Measurements from ENCODE around the gene RGS9BP.
"Not testable (repeated sequence)": the region's sequence is repeated elsewhere in the genome, so short reads cannot be mapped to it uniquely, and the experiment has no call there.

Gene RGS9BP

DNA sequence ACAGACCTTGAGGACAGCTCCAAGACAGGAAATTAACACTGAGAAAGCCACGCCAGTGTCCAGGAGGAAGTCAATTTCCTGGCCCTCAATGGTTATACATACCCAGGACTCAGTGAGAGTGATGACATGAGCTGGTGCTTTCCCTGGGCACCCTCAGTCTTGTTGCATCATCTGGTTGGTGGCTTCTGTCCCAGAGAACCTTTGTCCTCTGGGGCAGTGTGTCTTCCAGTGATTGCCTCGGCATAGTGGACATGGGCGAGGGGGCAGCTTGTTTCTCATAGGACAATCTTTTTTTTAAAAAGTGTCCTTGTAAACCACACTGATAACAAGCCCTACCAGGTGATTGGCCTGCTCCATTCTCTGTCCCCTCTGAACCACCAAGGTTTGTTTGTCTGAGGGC is 21.1 kb downstream of the RGS9BP start:
- H3K4me3 ChIP-seq (ENCODE audit: low read depth, low read length); DNase-seq (ENCODE audit: low read depth): not testable (repeated sequence)

DNA sequence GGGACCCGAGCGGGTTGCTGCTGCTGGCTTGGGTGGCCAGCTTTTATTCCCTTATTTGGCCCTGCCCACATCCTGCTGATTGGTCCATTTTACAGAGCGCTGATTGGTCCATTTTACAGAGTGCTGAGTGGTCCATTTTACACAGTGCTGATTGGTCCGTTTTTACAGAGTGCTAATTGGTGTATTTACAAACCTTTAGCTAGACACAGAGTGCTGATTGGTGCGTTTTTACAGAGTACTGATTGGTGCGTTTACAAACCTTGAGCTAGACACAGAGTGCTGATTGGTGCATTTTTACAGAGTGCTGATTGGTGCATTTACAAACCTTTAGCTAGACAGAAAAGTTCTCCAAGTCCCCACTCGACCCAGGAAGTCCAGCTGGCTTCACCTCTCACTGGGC is 24.5 kb downstream of the RGS9BP start:
- H3K4me3 ChIP-seq (ENCODE audit: low read depth, low read length) = not testable (repeated sequence)

DNA sequence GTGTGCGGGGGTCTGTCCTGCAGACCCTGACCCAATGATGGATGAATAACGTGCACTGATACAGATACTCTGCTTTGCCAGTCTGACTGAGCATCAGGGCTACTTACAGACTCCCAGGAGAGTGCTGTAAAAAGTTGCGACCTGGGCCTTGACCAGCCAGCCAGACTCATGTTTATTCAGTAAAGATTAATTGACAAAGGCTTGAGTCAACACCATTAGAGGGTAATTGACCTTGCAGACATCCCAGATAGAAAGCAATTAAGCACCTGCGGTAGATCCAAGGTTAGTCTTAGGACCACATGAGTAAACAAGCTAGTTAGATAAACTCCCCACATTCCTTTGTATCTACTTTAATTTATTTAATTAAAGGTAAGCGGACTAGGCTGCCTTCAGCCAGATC is 26.4 kb downstream of the RGS9BP start:
- no peak for DNase-seq (ENCODE audit: low read depth)
- TF ChIP-seq, protein P1, sequence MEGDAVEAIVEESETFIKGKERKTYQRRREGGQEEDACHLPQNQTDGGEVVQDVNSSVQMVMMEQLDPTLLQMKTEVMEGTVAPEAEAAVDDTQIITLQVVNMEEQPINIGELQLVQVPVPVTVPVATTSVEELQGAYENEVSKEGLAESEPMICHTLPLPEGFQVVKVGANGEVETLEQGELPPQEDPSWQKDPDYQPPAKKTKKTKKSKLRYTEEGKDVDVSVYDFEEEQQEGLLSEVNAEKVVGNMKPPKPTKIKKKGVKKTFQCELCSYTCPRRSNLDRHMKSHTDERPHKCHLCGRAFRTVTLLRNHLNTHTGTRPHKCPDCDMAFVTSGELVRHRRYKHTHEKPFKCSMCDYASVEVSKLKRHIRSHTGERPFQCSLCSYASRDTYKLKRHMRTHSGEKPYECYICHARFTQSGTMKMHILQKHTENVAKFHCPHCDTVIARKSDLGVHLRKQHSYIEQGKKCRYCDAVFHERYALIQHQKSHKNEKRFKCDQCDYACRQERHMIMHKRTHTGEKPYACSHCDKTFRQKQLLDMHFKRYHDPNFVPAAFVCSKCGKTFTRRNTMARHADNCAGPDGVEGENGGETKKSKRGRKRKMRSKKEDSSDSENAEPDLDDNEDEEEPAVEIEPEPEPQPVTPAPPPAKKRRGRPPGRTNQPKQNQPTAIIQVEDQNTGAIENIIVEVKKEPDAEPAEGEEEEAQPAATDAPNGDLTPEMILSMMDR (IDR thresholded peaks at IDR 0.05; ENCODE audit: insufficient read depth, low read depth, low read length, missing control alignments) = no peak
- H3K4me3 ChIP-seq (ENCODE audit: low read depth, low read length) = no peak overlapping the region

More for the DNA sequence above, 24.5 kb downstream of the RGS9BP start:
- not testable (repeated sequence) for DNase-seq (ENCODE audit: low read depth)

DNA sequence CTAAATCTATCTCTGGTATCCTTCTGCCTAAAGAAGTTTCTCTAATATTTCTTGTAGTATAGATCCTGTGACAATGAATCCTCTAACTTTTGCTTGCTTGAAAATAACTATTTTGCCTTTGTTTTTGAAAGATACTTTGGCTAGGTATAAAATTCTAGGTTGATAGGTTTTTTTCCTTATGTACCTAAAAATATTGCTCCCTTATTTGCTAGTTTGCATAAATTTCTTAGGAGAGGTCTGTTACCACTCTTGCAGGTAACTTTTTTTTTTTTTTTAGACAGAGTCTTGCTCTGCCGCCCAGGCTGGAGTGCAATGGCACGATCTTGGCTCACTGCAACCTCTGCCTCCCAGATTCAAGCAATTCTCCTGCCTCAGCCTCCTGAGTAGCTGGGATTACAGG is 28.4 kb downstream of the RGS9BP start:
- DNase-seq (ENCODE audit: low read depth) = not testable (repeated sequence)

DNA sequence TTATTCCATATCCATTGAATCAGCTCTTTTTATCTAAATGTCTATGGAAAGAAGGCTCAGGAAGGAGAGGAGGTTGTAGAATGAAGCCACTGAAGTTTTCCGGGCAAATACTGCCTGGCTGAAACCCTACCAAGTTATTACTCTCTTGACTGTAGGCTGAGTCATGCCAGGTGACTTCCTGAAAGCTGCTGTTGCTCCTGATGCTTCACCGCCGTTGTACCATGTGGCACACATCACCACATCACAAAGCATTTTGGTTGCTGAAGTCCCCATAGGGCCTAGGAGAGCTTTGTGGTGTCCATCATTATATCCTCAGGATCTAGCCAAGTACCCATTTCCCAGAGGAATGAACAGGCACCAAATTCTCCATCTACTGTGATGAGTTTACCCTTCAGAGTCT is 32.8 kb downstream of the RGS9BP start:
- DNase-seq (ENCODE audit: low read depth) = no peak
- H3K4me3 ChIP-seq (ENCODE audit: low read depth, low read length) = no peak overlapping the region
- TF ChIP-seq, protein P1 (IDR thresholded peaks at IDR 0.05; ENCODE audit: insufficient read depth, low read depth, low read length, missing control alignments) = no peak

More for the DNA sequence above, 28.4 kb downstream of the RGS9BP start:
- not testable (repeated sequence) for H3K4me3 ChIP-seq (ENCODE audit: low read depth, low read length)

DNA sequence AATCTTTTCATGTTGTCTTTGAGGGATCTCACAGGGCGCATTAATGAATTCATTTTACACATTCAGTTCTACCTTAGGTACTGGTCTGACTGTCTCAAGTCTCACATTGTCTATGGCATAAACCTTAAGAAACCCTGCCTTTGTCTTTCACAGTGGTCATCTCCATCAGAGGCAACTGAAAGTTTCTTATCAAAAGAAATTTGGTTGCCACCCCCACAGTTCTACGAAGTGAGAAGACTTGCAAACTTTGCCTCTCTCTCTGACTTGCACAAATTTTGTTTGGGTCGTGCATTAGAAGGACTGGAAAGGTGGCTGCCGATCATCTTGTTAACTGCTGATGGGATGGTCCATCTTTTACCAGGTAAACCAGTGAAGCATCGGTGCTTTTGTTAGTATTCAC is 33.4 kb downstream of the RGS9BP start:
- TF ChIP-seq, protein P1 (IDR thresholded peaks at IDR 0.05; ENCODE audit: insufficient read depth, low read depth, low read length, missing control alignments) = no peak
- no peak overlapping the region for H3K4me3 ChIP-seq (ENCODE audit: low read depth, low read length)
- DNase-seq (ENCODE audit: low read depth) = no peak

DNA sequence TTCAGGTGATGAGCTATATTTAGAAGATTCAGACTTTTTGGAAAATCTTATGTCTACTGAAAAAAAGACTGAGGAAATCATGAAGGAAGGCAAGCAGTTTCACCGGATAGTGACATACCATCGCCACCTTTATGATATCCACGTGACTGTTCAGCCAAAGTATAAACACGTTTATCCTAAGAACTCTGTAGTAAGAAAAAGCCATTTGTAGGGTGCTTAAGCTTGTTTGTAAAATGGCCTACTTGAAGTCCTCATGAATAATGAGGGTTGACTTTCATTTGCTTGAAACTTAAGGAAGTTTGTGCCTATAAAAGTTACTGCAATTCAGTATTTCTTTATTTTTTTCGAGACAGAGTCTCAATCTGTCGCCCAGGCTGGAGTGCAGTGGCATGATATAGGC is 36.1 kb downstream of the RGS9BP start:
- no peak overlapping the region for H3K4me3 ChIP-seq (ENCODE audit: low read depth, low read length)
- TF ChIP-seq, protein P1 (IDR thresholded peaks at IDR 0.05; ENCODE audit: insufficient read depth, low read depth, low read length, missing control alignments) = no peak
- no peak for DNase-seq (ENCODE audit: low read depth)

DNA sequence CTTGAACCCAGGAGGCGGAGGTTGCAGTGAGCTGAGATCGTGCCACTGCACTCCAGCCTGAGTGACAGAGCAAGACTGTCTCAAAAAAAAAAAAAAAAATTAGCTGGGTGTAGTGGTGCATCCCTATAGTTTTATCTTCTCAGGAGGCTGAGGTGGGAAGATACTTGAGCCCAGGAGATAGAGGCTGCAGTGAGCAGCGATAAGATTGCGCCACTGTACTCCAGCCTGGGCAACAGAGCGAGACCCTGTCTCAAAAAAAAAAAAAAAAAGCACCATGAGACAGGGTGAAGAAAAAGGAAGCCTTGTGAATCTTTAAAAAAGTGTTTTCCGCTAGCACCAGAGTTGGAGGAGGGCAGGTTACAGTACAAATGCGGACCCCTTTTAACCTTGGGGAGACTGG is 40.6 kb downstream of the RGS9BP start:
- H3K4me3 ChIP-seq (ENCODE audit: low read depth, low read length); DNase-seq (ENCODE audit: low read depth): not testable (repeated sequence)

DNA sequence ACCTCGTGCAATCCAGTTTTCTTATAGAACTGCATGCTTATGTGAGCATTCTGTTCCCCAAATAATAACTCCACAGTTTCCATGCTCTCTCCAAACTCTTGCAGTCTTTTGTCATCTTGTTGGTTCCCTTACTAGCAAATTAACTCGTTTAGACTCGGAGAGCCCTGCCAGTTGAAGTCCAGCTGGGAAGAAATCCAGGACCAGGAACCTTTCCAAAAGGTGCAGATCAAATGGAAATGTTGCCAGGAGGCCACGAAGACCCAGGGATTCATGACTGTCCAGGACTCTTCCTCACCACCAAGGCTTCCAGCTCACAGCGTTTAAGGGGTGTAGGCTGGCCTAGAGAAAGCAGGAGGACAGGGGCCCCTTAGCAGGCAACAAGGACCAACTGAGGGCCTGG is 41.8 kb downstream of the RGS9BP start:
- no peak overlapping the region for H3K4me3 ChIP-seq (ENCODE audit: low read depth, low read length)
- TF ChIP-seq, protein P1 (IDR thresholded peaks at IDR 0.05; ENCODE audit: insufficient read depth, low read depth, low read length, missing control alignments) = no peak
- no peak for DNase-seq (ENCODE audit: low read depth)

Data from GM12865 (cell line).